Spinal cord (tissue), 10 donors: ENCODE measurements around the gene GMDS. TPM values are rescaled to one million over a fixed set of nuclear protein-coding genes. Genes with fewer than 3 reads are reported as not detected.
A peak's percentile ranks its signal among the peaks of the same experiment; 100 is the strongest.

Source experiments
- DNase-seq, 6 donors: peaks; one replicate each; pipeline versions ENCODE4 v3.0.0 to v3.0.0-alpha.2; 2013 to 2015; ENCODE audit warnings: low spot score in 6 of 6, low read depth in 4 of 6
- H3K27ac ChIP-seq: one replicate; pipeline ENCODE4 v1.5.1; 2013; ENCODE audit warnings: low read depth, low read length, control low read depth
- H3K27me3 ChIP-seq: one replicate; pipeline ENCODE4 v1.6.1; 2013; ENCODE audit warnings: low read length; ENCODE audit not compliant: control insufficient read depth, insufficient read depth
- H3K36me3 ChIP-seq: one replicate; pipeline ENCODE4 v1.6.1; 2013; ENCODE audit warnings: low read length; ENCODE audit not compliant: control insufficient read depth, insufficient read depth
- H3K4me1 ChIP-seq: one replicate; pipeline ENCODE4 v1.6.1; 2013; ENCODE audit warnings: low read length; ENCODE audit not compliant: control insufficient read depth, insufficient read depth
- H3K4me3 ChIP-seq: one replicate; pipeline ENCODE4 v1.5.1; 2013; ENCODE audit warnings: low read depth, low read length, control low read depth
- H3K9me3 ChIP-seq: one replicate; pipeline ENCODE4 v1.6.1; 2013; ENCODE audit warnings: low read length; ENCODE audit not compliant: control insufficient read depth, insufficient read depth
- WGBS: methylation state at CpG from one replicate; pipeline ENCODE4 v1.1.5; 2013; ENCODE audit warnings: missing lambda C conversion rate; ENCODE audit not compliant: insufficient coverage; 5-methylcytosine and 5-hydroxymethylcytosine counted together
- polyA plus RNA-seq, 2 donors: library from polyadenylated mRNA; unstranded; fragments of 120-200 nt; gene quantifications; one replicate each; pipeline ENCODE4 v1.2.1, GENCODE V29; 2013; ENCODE audit not compliant: insufficient read length in 2 of 2
- total RNA-seq, 2 donors: library from RNA; depleted of rRNA in 1 of 2; stranded (reverse); fragments of 120-200 nt in 1 of 2; fragments of >200 nt in 1 of 2; gene quantifications; one replicate each; pipeline versions ENCODE4 v1.2.3 to v1.2.4, GENCODE V29; 2013 to 2014
- donor health status: healthy.

The GMDS gene
- total and polyA plus RNA-seq, 4 donors: 35.3 to 87.4 (median 49.6) TPM

- Histone ChIP-seq H3K4me1 (peaks cover 7% of the 10 kb centered on the region), H3K27me3 (peaks cover 13% of the 10 kb centered on the region), H3K27ac (peak overlapping the region; percentile 77), H3K9me3 (no peaks in the 10 kb centered on the region), H3K36me3 (no peaks in the 10 kb centered on the region), H3K4me3 (peak overlapping the region; percentile 10)
- peak in 1 of 6 donors; percentile 58 for DNase-seq
- WGBS: 84% methylated on average over 10 of the region's 17 CpGs
Observed at GRCh38 chr6:1765160-1765903, 480.1 kb downstream of the GMDS start.

DNA sequence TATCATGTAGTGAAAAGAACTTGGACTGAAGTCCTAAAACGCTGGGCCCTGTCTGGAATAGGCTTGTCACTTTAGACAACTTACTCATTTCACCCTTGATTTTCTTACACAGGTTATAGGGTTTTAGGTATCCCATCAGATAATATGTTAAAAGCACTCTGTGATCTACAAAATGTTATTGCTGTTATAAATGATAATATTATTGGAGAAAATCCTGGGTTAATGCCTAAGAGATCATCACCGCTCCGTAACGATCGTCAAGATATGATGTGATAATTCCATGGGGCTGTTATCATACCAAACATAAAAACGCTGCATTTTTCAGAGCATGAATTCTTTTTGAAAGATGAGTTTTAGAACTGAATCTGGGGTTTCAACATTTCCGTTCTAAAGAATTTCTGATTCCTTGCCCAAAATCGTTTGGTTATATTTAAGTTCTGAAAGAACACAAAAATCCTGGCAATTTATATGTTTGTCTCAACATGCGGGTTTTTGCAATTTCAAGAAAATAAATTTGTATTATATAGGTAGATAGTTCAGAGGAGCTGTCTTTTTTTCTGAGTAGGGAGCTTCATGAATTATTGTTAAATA is 480.9 kb downstream of the GMDS start:
- H3K27me3 ChIP-seq: peaks cover 16% of the 10 kb centered on the region
- H3K4me3 ChIP-seq: no peak overlapping the region
- H3K27ac ChIP-seq: peak overlapping the region; percentile 77
- no CpG with 5 or more reads among the region's 9 CpGs for WGBS
- no peaks in the 10 kb centered on the region for H3K36me3 ChIP-seq
- peaks cover 7% of the 10 kb centered on the region for H3K4me1 ChIP-seq
- H3K9me3 ChIP-seq: no peaks in the 10 kb centered on the region
- DNase-seq: no peak

DNA sequence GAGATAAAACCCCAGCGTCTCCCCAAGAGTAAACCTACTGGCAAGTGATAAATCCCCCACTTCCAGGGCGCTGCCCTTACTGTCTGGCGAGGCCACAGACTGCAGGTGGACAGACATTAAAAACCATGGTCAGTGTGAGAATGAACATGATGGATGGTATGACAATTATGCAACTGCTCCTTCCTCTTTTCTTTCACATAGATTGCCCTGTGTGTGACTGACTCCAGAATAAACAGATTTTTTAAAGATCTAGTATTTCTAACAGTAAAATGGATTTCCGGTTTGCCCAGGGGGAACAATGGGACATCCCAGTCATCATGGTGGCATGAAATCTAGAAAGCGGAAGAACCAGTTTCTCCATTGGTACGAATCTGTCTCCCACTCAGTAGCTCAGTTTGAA is 482.0 kb downstream of the GMDS start:
- WGBS: 92% methylated on average over 2 of the region's 6 CpGs
- peak overlapping the region; percentile 77 for H3K27ac ChIP-seq
- DNase-seq: no peak

GRCh38 chr6:1762203-1762602 is 483.2 kb downstream of the GMDS start:
- Histone ChIP-seq H3K36me3 (no peaks in the 10 kb centered on the region), H3K9me3 (no peaks in the 10 kb centered on the region), H3K4me1 (peaks cover 4% of the 10 kb centered on the region), H3K4me3 (no peak overlapping the region), H3K27me3 (peaks cover 11% of the 10 kb centered on the region), H3K27ac (peak overlapping the region; percentile 54)
- 39% methylated on average over 5 of the region's 9 CpGs for WGBS
- no peak for DNase-seq

More for the DNA sequence above, 482.0 kb downstream of the GMDS start:
- Histone ChIP-seq H3K27me3 (peaks cover 16% of the 10 kb centered on the region), H3K9me3 (no peaks in the 10 kb centered on the region), H3K4me1 (peaks cover 7% of the 10 kb centered on the region), H3K4me3 (no peak overlapping the region), H3K36me3 (no peaks in the 10 kb centered on the region)

DNA sequence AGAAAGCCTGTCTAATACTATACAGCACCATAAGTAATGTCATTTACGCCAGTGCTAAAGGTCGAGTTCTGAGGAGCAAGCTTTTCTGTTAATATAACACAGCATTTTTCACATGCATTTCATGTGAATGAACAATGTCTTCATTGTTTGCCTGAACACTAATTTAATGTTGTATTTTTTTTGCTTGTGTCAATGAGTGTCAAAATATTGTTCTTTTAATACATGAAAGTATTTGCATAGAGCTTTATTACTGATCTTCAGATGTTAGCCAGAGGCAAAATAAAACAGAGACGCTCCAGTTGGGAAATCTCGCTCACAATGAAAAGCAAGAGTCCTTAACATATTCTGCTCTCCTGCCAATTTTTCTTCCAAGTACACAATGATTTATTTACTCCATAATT is 483.9 kb downstream of the GMDS start:
- Histone ChIP-seq H3K9me3 (no peaks in the 10 kb centered on the region), H3K27me3 (peaks cover 11% of the 10 kb centered on the region), H3K4me1 (peaks cover 4% of the 10 kb centered on the region), H3K4me3 (no peak overlapping the region), H3K27ac (peak overlapping the region; percentile 54), H3K36me3 (no peaks in the 10 kb centered on the region)
- WGBS: no CpG with 5 or more reads among the region's 4 CpGs
- DNase-seq: peak in 1 of 6 donors; percentile 62

DNA sequence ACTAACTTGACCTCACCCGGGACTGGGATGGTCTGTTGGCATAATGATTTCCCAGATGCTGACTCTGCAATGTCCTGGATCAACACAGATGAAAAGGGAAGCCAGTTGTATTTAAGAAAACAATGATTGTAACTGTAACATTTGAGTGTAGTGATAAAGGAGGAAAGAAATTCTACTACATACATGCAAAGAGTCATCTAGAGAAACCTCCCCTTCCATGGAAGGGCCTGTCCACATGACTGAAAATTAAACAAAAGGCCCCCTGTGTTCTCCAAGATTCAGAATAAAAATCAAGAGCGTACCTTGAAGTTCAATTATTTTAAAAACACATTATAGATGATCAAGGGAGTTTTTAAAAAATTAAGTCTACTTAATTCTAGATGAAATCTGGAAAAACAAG is 484.5 kb downstream of the GMDS start:
- peaks cover 8% of the 10 kb centered on the region for H3K27me3 ChIP-seq
- peaks cover 4% of the 10 kb centered on the region for H3K4me1 ChIP-seq
- peak overlapping the region; percentile 54 for H3K27ac ChIP-seq
- no peak for DNase-seq
- no peaks in the 10 kb centered on the region for H3K9me3 ChIP-seq
- H3K4me3 ChIP-seq: no peak overlapping the region
- H3K36me3 ChIP-seq: no peaks in the 10 kb centered on the region
- 100% methylated on average over 1 of the region's 2 CpGs for WGBS

DNA sequence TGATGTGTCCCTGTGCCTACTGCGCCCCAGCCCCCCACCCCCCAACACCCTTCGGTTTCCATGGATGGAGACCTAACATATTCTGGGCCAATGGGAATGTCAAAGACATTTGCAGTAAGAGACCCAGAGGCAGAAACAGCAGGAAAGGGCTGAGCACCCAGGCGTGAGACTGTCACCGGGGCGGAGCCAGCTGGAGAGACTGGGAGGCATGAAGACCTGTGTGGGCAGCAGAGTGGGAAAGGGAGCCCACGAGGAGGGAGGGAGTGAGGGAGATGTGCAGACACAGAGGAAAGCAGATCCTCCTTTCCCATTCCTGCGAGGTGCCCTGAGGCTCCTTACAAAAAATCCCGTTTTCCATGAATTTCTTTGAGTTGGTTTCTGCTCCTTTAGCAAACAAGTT is 485.5 kb downstream of the GMDS start:
- WGBS: 94% methylated on average over 3 of the region's 8 CpGs
- H3K4me3 ChIP-seq: no peak overlapping the region
- no peak for DNase-seq
- H3K27ac ChIP-seq: no peak overlapping the region
- H3K9me3 ChIP-seq: no peaks in the 10 kb centered on the region
- H3K4me1 ChIP-seq: peaks cover 4% of the 10 kb centered on the region
- H3K36me3 ChIP-seq: no peaks in the 10 kb centered on the region
- peaks cover 3% of the 10 kb centered on the region for H3K27me3 ChIP-seq

DNA sequence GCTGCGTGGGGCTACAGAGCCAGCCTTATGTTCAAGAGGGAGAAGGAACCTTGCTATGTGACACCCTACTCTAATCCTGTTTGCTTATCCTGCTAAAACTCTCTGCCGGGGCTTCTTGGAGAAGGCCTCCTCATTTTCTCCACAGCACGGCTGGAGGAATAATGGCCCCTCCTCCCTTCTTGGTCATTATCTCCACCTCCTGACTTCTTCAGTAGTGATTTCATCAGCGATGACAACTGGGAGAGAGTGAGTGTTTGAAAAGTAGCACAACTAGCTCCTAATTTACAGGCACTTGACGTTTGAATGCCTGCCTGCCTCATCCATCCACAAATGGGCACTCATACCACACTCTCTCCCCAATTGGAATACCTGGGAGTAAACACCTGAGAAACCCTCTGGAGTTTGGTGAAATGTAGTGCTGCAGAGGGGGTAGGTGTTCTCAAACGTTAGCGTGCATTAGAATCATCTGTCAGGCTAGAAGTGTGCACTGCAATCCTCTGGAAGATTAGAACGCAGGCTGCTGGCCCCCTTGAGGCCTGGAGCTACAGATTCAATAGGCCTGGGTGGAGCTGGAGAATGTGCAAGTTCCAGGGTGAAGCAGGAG is 487.2 kb downstream of the GMDS start:
- no peak overlapping the region for H3K4me3 ChIP-seq
- H3K27ac ChIP-seq: peak overlapping the region; percentile 40
- H3K4me1 ChIP-seq: peaks cover 4% of the 10 kb centered on the region
- no peaks in the 10 kb centered on the region for H3K9me3 ChIP-seq
- DNase-seq: no peak
- H3K27me3 ChIP-seq: peaks cover 3% of the 10 kb centered on the region
- WGBS: 64% methylated on average over 4 of the region's 8 CpGs
- no peaks in the 10 kb centered on the region for H3K36me3 ChIP-seq

GRCh38 chr6:1757131-1757530 is 488.3 kb downstream of the GMDS start:
- 83% methylated on average over 6 of the region's 8 CpGs for WGBS
- H3K36me3 ChIP-seq: no peaks in the 10 kb centered on the region
- H3K27ac ChIP-seq: no peak overlapping the region
- DNase-seq: no peak
- H3K27me3 ChIP-seq: peaks cover 3% of the 10 kb centered on the region
- H3K9me3 ChIP-seq: no peaks in the 10 kb centered on the region
- no peak overlapping the region for H3K4me3 ChIP-seq
- peaks cover 1% of the 10 kb centered on the region for H3K4me1 ChIP-seq
